ENCODE results near the gene UFL1. TPM values are rescaled to one million over a fixed set of nuclear protein-coding genes. Genes with fewer than 3 reads are reported as not detected.

Gene UFL1
- polyA plus RNA-seq, 1 donor (not counting 4 experiments of a cell fraction or from before 2014, with no cell fraction given) = 13.1 TPM

GRCh38 chr6:96478695-96479094, 42.9 kb upstream of the UFL1 start:
- Histone ChIP-seq H3K36me3 (ENCODE audit: control insufficient read depth in 2 of 2, extremely low read depth in 1 of 2, insufficient read depth in 2 of 2, low read length in 2 of 2) (no peaks in the 10 kb centered on the region), H3K4me3 (ENCODE audit: control insufficient read depth in 2 of 3, extremely low read depth in 1 of 3, insufficient read depth in 2 of 3, low read depth in 1 of 3, low read length in 3 of 3) (no peak overlapping the region), H3K4me1 (ENCODE audit: control insufficient read depth, extremely low read depth, insufficient read depth, low read length) (no peaks in the 10 kb centered on the region), H2AFZ (ENCODE audit: control insufficient read depth, low read length) (no peak overlapping the region), H3K9me1 (ENCODE audit: control insufficient read depth, extremely low read depth, insufficient read depth, low read length) (no peaks in the 10 kb centered on the region), H3K79me2 (ENCODE audit: control insufficient read depth, insufficient read depth, low read length) (no peaks in the 10 kb centered on the region), H3K4me2 (ENCODE audit: control insufficient read depth, extremely low read depth, insufficient read depth, low read depth, low read length) (no peak overlapping the region), H3K27ac (ENCODE audit: control insufficient read depth, insufficient read depth, low read length) (no peak overlapping the region), H3K9ac (ENCODE audit: control insufficient read depth, extremely low read depth, insufficient read depth, low read length) (no peak overlapping the region), H3K9me3 (ENCODE audit: control insufficient read depth, low read depth, low read length) (no peaks in the 10 kb centered on the region), H3K27me3 (ENCODE audit: control insufficient read depth, extremely low read depth, insufficient read depth, low read length) (no peaks in the 10 kb centered on the region), H4K20me1 (ENCODE audit: control insufficient read depth, extremely low read depth, insufficient read depth, low read length) (no peaks in the 10 kb centered on the region)
- DNase-seq (ENCODE audit: low read depth, low spot score) = no peak
- dilution Hi-C loops (cut with MboI; ENCODE audit: extremely low pct_ligation_motif_present, low sequenced_read_pairs) = no loop called here
- FAIRE-seq = no peak
- no peak for TF ChIP-seq CTCF (optimal IDR thresholded peaks at IDR 0.05 in 1 of 3, IDR thresholded peaks at IDR 0.05 in 1 of 3, conservative IDR thresholded peaks at IDR 0.05 in 1 of 3; ENCODE audit: extremely low read depth in 1 of 3, insufficient read depth in 2 of 3, low read length in 3 of 3)
- no peak for TF ChIP-seq EZH2 (IDR thresholded peaks at IDR 0.05; ENCODE audit: low read length)

GRCh38 chr6:96491926-96492325, 29.7 kb upstream of the UFL1 start:
- Histone ChIP-seq H3K4me3 (ENCODE audit: control insufficient read depth in 2 of 3, extremely low read depth in 1 of 3, insufficient read depth in 2 of 3, low read depth in 1 of 3, low read length in 3 of 3) (no peak overlapping the region), H3K9me3 (ENCODE audit: control insufficient read depth, low read depth, low read length) (peaks cover 5% of the 10 kb centered on the region), H3K4me1 (ENCODE audit: control insufficient read depth, extremely low read depth, insufficient read depth, low read length) (no peaks in the 10 kb centered on the region), H3K36me3 (ENCODE audit: control insufficient read depth in 2 of 2, extremely low read depth in 1 of 2, insufficient read depth in 2 of 2, low read length in 2 of 2) (no peaks in the 10 kb centered on the region), H3K27ac (ENCODE audit: control insufficient read depth, insufficient read depth, low read length) (no peak overlapping the region), H3K27me3 (ENCODE audit: control insufficient read depth, extremely low read depth, insufficient read depth, low read length) (no peaks in the 10 kb centered on the region), H4K20me1 (ENCODE audit: control insufficient read depth, extremely low read depth, insufficient read depth, low read length) (no peaks in the 10 kb centered on the region), H2AFZ (ENCODE audit: control insufficient read depth, low read length) (no peak overlapping the region), H3K9me1 (ENCODE audit: control insufficient read depth, extremely low read depth, insufficient read depth, low read length) (no peaks in the 10 kb centered on the region), H3K9ac (ENCODE audit: control insufficient read depth, extremely low read depth, insufficient read depth, low read length) (no peak overlapping the region), H3K4me2 (ENCODE audit: control insufficient read depth, extremely low read depth, insufficient read depth, low read depth, low read length) (no peak overlapping the region), H3K79me2 (ENCODE audit: control insufficient read depth, insufficient read depth, low read length) (no peaks in the 10 kb centered on the region)
- dilution Hi-C loops (cut with MboI; ENCODE audit: extremely low pct_ligation_motif_present, low sequenced_read_pairs) = no loop called here
- DNase-seq (ENCODE audit: low read depth, low spot score) = no peak
- FAIRE-seq = no peak
- no peak for TF ChIP-seq EZH2 (IDR thresholded peaks at IDR 0.05; ENCODE audit: low read length)
- no peak for TF ChIP-seq CTCF (optimal IDR thresholded peaks at IDR 0.05 in 1 of 3, IDR thresholded peaks at IDR 0.05 in 1 of 3, conservative IDR thresholded peaks at IDR 0.05 in 1 of 3; ENCODE audit: extremely low read depth in 1 of 3, insufficient read depth in 2 of 3, low read length in 3 of 3)
